NCI-H1048 (cell line): ENCODE data around the gene RASEF.
A peak's percentile ranks its signal among the peaks of the same experiment; 100 is the strongest.
"Not testable (repeated sequence)": the region's sequence is repeated elsewhere in the genome, so short reads cannot be mapped to it uniquely, and the experiment has no call there.

ENCODE experiments used
- DNase-seq: peaks from one replicate; lab custom pipeline; 2025; lab: John Stamatoyannopoulos, UW

The RASEF gene

DNA sequence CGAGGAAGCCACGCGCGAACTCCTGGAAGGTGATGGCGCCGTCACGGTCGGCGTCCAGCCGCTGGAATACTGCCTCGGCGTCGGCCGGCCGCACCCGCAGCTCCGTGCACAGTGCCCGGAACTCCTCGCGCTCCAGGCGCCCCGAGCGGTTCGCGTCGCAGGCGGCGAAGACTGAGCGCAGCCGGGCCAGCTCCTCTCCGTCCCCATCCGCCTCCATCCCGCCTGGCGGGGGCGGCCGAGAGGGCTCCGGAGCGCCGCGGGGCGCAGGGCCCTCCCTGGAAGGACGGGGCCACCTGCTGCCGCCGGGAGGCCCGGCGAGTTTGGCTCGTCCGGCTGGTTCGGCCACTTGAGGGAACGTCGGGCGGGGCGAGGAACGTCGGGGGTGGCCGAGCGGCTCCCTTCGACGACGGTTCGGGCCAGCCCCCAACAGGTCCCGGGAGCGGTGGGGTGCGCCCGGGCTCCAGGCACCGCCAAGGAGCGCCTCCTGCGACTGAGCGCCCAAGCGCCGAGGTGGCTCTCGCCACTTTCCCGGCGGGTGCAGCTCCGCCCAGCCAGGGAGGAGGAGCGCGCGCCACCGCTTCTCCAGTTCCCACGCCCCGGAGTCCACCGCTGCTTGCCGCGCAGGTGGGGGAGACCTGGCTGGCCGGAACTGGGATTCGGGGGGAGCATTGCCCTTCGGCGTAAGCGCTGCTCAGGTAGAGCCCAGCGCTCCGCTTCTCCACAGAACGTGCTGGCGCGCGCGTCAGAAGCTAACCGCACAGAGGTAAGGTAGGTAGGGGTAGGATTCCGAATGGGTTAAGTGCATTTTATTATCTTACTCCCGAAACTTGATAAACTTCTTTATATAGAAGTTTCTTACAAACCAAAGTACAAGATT, at the start of gene RASEF:
Gene RASEF (minus strand): TSS at position 492 of the 877 bp plus-strand sequence. CDS start 275 bp downstream, at position 217.
- peak; percentile 47 for DNase-seq

DNA sequence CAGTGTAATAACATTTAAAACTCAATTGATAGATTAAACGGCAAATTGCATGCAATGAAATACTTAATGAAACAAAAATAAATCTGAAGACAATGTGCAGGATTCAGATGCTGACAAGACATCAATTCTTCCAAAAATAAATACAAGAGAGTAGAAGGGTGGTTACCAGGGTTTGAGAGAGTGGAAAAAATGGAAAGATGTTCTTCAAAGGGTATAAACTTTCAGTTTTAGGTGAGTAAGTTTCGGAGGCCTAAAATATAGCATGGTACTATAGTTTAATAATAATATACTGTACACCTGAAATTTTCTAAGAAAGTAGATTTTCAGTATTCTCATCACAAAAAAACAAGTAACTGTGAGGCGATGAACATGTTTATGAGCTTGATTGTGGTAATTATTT, 48.2 kb upstream of the RASEF start:
- DNase-seq: no peak

DNA sequence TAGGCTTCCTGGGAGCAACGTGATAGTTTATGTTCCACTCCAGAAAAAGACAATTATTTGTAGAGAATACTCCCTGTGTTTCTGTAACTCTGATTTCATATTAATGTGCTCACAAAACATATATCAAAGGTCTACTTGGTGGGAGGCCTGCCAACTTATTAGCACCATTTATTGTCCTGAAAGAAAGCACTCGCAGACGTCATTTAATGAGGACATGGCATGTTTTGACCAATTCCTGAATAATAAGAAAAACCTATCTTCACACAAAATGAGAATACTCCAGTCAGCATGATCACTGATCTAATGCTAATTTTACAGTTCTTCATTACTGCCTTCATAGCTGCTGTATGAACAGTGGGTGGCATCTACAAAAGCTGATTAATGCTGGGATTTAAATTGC, 46.4 kb upstream of the RASEF start:
- DNase-seq: no peak

DNA sequence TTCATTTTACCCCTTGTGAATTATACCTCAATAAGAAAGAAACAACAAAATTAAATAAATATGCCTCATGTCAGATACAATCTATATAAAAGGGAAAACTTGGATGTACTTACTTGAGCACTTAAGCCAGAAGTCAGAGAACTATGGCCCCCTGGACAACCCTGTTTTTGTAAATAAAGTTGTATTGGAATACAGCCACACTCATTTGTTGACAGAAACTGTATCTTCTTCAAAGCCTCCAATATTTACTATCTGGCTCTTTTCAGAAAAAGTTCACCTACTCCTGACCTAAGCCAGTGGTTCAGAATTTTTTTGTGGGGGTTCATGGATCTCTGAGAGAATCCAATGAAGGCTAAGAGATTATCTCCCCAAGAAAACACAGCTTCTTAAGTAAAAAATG, 45.3 kb upstream of the RASEF start:
- DNase-seq: no peak

DNA sequence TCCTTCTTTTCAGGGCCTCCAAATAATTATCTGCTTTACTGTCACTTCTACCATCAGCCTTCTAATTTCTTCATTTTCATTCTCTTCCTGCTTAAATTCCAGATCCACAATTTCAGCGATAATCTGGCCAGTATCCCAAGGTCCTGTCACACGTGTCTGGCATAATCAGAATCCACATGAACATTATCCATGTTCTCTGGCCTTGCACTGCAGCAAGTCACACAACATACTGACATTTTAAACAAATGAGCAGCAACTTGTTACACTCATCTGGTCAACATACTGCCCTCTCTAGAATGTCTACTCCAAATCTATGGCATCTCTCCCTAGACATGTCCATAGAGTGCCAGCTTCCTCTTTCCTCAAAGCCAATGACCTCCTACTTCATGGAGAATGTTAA, 43.8 kb upstream of the RASEF start:
- no peak for DNase-seq

DNA sequence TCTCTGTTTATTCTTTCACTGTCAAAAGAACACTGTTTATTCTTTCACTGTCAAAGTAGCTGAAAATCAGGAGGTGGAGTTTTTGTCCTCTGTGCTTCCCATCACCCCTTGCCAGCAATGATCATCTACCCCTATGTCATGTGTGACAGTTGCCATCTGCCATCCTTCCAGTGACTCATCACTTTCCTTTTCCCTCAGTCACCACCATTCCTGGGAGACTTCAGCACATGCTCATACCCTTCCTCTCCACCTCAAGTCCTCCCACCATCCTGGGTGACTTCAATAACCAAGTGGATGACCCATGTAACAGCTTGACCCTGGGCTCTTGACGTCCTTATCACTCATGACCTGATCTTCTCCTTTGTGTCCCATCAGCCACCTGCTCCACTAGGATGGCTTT, 43.3 kb upstream of the RASEF start:
- no peak for DNase-seq

DNA sequence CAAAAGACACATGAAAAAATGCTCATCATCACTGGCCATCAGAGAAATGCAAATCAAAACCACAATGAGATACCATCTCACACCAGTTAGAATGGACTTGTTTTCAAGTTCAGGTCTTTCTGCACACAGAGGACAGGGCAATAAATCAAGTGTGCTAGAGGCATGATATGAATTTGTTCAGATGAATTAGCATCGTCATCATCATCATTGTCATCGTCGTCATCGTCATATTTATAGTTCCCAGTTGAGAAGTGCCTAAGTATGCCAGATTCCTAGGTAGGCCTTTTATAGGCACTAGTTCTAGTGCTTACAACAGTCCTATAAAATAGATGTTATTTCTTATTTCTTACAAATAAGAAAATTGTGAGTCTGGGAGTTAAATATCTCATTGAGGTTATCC, 34.7 kb upstream of the RASEF start:
- DNase-seq: no peak

DNA sequence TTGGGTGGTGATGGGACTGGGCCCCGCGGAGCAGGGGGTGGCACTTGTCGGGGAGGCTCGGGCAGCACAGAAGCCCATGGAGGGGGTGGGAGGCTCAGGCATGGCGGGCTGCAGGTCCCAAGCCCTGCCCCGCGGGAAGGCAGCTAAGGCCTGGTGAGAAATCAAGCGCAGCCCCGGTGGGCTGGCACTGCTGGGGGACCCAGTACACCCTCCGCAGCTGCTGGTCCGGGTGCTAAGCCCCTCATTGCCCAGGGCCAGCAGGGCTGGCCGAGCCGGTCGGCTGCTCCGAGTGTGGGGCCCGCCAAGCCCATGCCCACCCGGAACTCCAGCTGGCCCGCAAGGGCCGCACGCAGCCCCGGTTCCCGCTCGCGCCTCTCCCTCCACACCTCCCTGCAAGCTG, 30.4 kb upstream of the RASEF start:
- DNase-seq: not testable (repeated sequence)

DNA sequence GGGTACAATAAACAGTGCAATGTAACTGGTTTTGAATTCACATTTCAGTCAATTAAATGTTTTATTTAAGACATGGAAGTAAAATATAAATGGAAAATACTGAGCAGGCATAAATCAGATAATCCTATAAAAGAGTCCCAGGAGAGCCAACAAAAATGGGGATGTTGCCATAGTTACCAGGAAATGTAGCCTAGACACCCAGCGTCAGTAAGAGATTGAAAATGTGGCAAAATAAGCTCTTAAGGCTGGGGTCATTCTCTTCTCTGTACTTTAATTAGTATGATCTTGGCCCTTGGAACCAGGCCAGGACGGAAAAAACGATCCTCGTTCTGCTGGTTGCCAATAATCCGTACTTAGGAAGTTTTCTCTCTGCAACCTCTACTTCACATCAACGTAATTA, 18.9 kb upstream of the RASEF start:
- no peak for DNase-seq

DNA sequence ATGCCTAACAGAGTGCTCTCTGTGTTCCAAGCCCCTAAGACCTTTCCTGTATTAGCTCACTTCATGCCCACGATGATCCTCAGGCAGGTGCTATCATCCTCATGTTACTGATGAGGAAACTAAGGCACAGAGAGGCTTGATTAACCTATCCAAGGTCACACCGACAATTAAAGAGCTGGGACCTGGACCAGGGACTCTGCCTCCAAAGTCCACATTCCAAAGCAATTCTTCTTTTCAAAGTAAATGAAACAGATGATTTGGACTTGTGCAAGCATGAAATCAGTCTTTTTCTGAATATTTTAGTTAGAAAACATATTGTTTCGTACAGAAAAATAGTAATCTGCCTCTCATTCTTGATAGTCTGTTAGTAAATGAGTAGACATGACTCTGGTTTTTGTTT, 18.1 kb upstream of the RASEF start:
- no peak for DNase-seq

DNA sequence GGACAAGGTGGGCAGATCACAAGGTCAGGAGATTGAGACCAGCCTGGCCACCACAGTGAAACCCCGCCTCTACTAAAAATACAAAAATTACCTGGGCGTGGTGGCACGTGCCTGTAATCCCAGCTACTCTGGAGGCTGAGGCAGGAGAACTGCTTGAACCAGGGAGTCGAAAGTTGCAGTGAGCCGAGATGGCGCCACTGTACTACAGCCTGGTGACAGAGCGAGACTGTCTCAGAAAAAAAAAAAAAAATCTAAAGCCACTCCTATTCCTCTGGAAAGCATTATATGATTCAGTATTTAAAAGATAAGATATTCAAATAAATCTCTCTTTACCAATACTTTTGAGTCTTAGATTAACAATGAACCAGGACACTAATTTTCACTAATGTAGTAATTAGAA, 13.0 kb upstream of the RASEF start:
- DNase-seq: not testable (repeated sequence)

DNA sequence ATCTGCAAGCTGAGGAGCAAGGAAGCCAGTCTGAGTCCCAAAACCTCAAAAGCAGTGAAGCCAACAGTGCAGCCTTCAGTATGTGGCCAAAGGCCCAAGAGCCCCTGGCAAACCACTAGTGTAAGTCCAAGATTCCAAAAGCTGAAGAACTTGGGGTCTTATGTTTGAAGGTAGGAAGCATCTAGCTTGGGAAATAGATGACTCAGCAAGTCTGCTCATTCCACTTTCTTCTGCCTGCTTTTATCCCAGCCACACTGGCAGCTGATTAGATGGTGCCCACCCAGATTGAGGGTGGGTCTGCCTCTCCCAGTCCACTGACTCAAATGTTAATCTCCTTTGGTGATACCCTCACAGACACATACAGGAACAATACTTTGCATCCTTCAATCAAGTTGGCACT, 9.6 kb upstream of the RASEF start:
- DNase-seq: not testable (repeated sequence)

DNA sequence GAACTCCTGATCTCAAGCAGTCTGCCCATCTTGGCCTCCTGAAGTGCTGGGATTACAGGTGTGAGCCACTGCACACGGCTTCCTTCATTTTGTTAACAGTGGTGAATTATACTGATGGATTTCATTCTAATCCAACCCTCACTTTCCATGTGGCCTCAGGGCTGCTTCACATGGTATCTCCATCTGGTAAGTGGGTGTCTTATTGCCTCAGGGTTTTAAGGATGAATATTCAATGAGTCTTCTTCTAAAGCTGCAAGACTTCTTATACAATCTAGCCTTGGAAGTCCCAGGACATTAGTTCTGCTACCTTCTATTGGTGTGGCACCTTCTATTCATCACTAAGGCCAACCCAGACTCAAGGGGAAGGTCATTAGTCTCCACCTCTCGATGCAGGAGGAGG, 8.7 kb upstream of the RASEF start:
- no peak for DNase-seq

DNA sequence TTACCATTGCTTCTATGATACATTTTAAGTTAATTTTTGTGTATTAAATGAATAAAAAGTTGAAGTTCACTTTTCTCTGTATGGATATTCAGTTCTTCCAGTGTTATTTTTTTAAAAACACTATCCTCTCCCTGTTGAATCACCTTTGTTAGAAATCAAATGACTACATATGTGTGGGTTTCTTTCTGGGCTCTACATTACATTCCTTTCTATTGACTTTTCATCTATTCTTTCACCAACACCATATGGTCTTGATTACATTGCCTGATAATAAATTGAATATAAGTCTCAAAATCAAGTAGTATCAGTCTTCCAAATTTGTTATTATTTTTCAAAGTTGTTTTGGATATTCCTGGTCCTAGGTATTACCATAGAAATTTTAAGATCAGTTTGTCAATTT, 7.3 kb upstream of the RASEF start:
- DNase-seq: no peak

DNA sequence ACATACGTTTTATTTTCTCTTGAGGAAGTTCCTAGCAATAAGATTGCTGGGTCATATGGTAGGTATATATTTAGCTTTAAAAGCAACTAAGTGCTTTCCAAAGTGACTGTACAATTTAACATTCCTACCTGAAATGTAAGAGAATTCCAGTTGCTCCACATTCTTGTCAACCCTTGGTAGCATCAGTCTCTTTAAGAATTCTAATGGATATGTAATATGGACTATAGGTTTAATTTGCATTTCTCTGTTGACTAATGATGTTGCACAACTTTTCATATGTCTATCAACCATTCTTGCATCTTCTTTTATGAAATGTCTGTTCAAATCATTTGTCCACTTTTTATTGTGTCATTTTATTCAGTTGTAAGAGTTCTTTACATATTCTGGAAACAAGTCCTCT, 6.7 kb upstream of the RASEF start:
- no peak for DNase-seq

DNA sequence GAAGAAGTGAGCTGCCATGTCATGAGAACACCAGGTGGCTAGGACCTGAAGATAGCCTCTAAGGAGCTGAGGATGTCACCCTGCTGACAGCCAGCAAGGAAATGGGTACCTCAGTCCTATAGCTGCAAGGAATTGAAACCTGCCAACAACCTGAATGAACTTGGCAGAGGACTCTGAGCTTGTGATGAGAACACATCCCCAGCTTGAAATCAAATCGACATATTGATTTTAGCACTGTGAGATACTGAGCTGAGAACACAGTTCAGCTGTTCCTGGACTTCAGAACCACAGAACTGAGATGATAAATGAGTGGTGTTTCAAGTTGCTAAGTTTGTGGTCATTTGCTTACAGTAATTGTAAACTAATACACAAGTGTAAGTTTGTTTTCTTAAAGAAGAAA, 5.5 kb upstream of the RASEF start:
- DNase-seq: no peak

DNA sequence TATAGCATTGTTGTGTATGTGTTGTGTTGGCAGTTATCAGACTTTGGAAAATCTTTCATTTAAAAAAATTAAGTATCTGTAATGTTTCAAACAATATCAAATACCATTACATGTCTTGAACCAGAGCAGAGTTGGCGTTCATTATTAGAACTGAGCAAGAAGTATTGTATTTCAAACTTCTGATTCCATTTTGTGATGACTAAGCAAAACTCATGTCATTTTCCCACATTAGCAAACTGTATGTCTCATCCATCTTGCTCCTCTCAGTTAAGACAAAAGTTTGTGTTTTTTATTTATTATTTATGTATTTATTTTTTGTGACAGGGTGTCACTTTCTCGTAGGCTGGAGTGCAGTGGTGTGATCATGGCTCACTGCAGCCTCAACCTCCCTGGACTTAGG, 4.6 kb upstream of the RASEF start:
- DNase-seq: no peak

DNA sequence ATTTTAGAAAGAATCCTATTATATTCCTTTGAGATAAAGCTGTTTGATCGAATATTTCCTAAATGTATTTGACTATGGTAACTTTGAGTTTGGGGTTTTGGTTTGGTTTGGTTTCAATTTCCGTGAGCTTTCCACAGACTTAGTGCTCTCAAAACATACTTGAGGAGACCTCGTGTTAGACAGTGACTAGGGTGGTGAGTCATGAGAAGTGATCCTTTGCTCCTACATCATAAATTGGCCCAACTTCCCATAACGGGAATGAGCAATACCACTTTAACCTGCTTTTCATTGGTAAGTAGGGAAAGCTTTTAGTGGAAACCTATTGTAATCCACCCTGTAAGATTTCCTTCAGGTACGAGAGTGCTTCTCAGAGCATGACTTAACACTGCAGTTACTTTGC, 3.8 kb upstream of the RASEF start:
- no peak for DNase-seq

DNA sequence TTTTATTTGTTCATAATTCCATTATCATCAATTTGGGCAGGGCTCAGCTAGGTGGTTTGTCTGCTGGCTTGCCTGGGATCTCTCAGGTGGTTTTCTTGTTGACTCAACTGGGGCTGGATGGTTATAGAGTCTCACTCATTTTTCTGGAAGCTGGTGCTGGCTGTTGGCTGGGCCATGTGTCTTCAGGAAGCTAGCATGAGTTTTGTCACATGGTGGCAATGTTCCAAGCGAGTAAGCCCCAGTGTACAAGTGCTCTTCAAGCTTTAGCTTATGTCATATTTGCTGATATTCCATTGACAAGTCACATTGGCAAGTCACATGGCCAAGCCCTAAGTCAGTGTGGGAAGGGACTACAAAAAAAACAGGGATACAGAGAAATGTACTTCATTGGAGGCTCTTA, 2.3 kb upstream of the RASEF start:
- DNase-seq: no peak

DNA sequence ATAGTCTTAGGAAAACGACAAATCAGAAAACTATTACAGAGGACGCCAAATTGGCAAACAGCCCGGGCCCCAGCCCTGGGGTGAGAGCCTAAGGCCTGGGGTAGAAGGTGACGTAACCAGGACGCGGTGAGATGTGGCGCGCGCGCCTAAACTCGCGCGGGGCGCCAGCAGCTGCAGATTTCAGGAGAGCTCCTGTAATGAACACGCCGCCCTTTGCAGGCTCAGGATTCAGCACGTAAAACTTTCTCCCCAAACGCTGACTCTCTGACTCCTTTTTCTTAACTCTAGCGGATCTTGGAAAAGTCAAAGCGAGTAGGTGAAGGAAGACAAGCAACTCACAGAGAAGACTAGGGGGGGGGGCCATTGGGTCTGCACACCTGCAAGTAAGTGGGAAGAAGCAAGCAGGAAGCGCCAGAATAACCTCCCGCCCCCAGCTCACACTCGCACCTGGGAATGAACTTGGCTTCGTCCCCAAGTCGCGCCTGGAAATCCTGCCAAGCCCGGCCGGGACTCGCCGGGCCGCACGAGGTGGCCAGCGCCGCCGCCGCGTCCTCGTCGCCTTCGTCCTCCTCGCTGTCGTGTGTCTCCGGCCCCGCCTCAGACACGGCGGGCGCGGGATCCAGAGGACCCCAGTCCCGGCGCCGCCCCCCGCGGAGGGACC, 822 bp downstream of the RASEF start:
- no peak for DNase-seq

DNA sequence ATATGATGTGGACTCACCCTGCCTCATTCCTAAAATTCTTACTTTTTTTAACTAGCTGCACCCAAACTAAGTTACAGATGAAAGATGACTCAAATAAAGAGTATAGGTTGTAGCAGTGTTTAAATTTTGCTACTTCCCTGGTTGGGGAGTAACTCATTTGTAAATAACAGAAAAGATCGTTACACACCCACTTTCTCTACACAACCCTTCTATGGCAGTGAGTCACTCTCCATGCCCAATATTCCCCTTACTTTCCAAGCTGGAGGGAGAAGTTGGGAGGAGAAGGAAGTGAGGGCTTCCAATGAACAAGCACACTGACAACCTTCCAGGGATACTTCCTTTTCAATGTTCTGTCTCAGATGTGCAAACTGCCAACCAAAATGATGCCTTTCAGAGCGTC, 1.9 kb downstream of the RASEF start:
- no peak for DNase-seq

DNA sequence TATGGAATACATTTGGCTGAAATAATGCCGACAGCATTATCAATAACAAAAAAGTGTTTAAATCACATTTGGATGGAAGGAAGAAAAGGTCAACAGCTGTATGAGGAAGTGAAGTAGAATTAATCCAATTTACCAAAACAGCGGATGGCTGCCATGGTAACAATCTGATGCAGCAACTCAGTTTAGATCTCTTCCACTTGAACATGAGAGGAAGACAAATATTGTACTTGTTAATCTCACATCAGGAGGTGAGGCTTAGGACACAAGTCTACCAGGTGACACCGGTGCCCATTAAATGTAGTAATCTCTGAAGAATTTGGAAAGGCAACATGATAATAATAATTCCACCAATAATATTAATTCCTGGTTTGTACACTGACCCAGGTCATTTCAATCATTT, 2.4 kb downstream of the RASEF start:
- DNase-seq: no peak

DNA sequence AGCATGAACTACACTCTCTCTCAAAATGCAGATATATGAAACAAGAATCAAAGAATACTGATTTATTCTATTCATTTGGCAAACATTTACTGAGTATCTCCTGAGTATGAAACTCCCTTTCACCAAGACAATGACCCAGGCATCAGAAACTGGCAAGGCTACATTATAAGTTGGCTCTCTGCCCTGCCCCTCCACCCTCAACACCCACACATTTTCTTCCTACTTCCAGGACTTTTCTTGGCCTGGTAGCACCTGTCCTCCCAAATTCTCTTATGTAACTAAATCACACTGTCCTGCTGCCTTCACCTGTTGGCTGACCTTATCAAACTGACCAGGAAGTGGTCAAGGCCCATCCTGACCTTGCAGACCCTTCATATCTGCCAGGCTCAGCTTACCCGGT, 3.5 kb downstream of the RASEF start:
- no peak for DNase-seq

DNA sequence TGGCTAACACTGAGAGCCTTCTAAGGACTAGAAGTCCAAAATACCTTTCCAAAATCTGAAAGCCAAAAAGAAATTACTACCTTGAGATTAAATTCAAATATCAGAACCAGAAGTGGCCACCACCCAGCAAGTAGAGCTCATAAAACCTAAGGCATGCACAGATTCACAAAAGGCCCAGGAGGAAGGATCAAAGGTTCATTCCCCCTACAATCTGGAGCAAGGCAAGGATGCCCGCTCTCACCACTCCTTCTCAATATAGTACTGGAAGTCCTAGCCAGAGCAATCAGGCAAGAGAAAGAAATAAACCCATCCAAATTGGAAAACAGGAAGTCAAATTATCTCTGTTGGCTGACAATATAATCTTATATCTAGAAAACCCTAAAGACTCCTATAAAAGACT, 6.0 kb downstream of the RASEF start:
- DNase-seq: no peak
